GM18507 (cell line): ENCODE results near the gene SMIM22.
A peak's percentile ranks its signal among the peaks of the same experiment; 100 is the strongest.

Experiments used
- DNase-seq: peaks from one replicate; pipeline ENCODE4 v3.0.0; 2011; ENCODE audit warnings: low read depth; ENCODE audit not compliant: insufficient read length; ENCODE audit errors: extremely low spot score
- FAIRE-seq: peaks from 2 replicates; lab custom pipeline; 2011; peaks lifted over from hg19 to GRCh38; lab: Jason Lieb, UNC

Gene SMIM22

GRCh38 chr16:4790261-4790660 lies 4.9 kb upstream of the SMIM22 start:
- no peak for DNase-seq
- no peak for FAIRE-seq

DNA sequence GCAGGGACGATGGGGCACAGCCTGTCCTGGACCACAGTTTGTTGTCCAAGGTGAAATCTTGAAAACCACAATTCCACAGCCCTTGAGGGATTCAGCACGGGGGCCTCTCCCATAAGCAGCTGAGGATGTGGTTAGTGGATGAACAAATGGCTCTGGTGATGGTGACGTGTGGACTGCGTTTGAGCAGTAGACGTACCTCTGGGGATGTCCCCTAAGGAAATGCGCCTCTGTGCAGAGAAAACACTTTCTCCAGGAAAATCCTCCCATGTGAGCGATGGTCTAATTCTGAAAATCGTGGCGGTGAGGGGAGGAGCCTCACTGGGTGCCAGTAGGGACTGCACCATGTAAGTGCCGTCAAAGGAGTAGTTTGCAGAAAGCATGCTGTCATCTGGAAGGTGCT lies 4.3 kb upstream of the SMIM22 start:
- no peak for FAIRE-seq
- DNase-seq = no peak

- DNase-seq (no peak), FAIRE-seq (no peak)
Observed at GRCh38 chr16:4792951-4793513, 2.1 kb upstream of the SMIM22 start.

GRCh38 chr16:4795828-4796572 lies 831 bp downstream of the SMIM22 start:
- no peak for FAIRE-seq
- DNase-seq = no peak

- no peak for FAIRE-seq
- DNase-seq = no peak
Observed at GRCh38 chr16:4796982-4797804, 2.0 kb downstream of the SMIM22 start.

DNA sequence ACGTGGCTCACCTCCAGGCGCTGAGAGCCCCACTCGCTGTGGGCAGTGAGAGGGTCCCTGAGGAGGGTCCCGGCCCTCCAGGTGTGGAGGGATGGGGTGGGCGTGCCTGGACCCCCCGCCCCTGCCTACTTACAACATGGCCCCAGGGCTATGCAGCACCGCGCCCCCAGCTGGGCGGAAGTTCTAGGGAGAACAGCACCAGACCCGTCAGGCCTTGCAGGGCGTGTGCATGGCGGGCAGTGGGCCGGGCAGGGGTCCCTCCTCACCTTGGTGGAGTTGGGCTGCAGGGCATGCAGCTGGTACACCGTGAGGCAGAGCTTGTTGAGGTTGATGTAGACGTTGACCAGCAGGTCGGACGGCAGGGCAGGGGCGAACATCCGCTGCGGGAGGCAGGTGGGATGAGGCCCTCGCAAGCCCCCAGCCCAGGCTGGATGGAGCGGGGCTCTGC lies 2.7 kb downstream of the SMIM22 start:
- DNase-seq (no peak), FAIRE-seq (no peak)

- no peak for DNase-seq
Observed at GRCh38 chr16:4798456-4798855, 3.3 kb downstream of the SMIM22 start.

GRCh38 chr16:4799171-4799855 lies 4.1 kb downstream of the SMIM22 start:
- DNase-seq (no peak), FAIRE-seq (no peak)

More at GRCh38 chr16:4798456-4798855, 3.3 kb downstream of the SMIM22 start:
- no peak for FAIRE-seq

DNA sequence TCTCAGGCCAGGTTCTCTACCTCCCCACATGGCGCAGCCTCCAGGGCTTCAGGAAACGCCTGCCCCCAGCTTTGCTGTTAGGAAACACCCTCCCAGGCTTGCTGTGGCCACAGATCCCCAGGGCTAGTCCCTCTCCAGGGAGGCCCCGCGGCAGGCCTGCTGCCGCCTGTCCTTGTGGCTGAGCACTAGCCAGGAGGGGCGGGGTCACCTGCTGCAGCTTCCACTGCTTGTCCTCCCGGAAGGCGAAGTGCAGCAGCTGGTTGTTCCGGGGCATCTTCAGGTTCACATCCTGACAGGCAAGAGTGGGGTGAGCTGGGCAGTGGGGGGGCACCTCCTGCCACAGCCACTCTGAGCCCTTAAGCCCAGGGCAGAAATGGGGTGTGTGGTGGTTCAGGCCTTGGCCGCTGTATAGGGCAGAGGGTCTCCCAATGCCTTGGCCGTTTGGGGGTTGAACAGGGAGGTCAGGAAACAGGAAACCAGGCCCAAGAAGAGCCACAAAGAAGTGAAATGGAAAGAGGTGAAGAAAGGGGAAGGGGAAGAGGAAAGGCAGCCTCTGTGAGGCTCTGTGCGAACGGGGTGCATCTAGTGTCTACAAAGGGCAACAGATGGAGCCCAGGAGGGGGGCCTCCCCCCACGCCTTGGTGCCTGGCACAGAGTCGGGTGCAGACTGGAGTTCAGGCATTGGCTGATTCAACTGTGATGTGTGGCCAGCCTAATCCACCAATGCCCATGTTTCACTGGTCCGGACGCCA lies 5.3 kb downstream of the SMIM22 start:
- DNase-seq = no peak
- FAIRE-seq = no peak

DNA sequence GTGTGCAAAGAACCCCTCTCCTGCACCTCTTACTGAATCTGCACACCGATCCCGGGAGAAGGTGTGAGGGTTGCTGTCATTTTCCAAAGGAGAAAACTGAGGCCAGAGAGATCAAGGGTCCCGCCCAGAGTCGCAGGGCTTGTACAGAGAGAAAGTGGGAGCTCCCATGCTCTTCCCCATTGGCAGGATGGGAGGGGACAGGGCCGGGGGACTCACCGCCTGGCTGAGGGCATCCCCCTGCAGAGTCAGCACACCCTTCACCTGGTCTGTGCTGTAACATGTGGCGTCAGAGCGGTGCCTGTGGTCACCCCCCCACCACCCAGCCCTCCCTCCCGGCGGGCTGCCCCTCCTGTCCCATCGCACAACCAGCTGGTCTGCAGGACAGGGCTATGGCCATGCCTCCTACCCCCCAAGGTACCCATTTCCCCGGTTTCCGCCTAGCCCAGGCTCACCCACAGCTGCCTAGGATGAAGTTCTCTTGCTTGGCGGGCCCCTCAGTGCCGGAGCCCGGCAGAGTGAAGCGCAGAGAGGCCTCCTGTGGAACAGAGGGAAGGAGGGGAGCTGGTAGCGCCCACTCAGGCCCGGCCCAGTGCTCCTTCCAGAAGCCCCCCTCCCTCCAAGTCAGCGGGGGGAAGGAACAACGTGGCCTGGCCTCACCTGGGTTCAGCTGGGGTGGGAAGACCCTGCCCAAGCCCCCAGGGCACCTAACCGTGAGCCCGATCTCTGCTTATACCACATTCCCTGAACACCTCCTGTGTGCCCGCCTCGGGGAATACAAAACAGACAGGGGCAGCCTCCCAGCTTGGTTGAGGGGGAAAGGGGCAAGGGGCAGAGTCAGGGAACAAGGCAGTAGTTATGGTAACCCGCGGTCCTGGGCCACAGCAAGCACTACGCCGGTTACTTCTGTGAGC lies 6.1 kb downstream of the SMIM22 start:
- DNase-seq (no peak), FAIRE-seq (no peak)

DNA sequence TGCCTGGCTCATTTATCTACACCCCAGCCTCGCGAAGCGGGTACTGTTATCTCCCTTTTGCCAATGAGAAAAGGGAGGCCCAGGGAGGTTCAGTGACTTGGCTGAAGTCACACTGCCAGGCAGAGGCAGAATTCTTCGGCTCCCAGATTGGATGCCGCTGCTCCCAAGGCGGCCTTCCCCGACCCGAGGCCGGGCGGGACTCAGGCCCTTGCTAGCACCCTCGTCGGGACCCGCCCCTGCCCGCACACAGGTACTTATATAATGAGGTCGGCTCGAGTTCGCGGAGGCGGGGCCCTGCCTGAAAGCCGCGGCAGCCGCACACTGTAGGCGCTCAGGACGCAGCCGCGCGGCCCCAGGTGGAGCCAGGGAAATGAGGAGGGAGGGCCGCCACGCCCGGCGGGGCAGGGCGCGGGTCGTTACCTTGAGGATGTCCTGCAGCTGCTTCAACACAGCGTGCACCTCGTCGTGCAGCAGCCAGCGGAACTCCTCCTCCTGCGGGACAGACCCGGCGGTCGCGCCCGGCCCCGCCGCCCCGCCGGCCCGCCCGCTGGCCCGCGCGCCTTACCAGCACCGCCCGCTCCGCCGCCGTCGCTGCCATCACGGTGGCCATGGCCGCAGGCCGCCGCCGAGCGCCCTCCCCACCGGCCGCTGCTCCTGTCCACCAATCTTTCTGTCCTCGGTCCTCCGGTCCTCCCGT lies 6.9 kb downstream of the SMIM22 start, which contains the start of gene ROGDI:
ROGDI (minus strand) TSS at position 672 of the 697 bp plus-strand sequence; CDS start at position 610, 62 bp downstream.
- FAIRE-seq (peak; percentile 79), DNase-seq (peak; percentile 47)

GRCh38 chr16:4802659-4803287 lies 7.6 kb downstream of the SMIM22 start:
- peak; percentile 95 for DNase-seq

GRCh38 chr16:4803401-4803844 lies 8.3 kb downstream of the SMIM22 start:
- no peak for DNase-seq
- no peak for FAIRE-seq

More at GRCh38 chr16:4802659-4803287, 7.6 kb downstream of the SMIM22 start:
- peak; percentile 90 for FAIRE-seq

DNA sequence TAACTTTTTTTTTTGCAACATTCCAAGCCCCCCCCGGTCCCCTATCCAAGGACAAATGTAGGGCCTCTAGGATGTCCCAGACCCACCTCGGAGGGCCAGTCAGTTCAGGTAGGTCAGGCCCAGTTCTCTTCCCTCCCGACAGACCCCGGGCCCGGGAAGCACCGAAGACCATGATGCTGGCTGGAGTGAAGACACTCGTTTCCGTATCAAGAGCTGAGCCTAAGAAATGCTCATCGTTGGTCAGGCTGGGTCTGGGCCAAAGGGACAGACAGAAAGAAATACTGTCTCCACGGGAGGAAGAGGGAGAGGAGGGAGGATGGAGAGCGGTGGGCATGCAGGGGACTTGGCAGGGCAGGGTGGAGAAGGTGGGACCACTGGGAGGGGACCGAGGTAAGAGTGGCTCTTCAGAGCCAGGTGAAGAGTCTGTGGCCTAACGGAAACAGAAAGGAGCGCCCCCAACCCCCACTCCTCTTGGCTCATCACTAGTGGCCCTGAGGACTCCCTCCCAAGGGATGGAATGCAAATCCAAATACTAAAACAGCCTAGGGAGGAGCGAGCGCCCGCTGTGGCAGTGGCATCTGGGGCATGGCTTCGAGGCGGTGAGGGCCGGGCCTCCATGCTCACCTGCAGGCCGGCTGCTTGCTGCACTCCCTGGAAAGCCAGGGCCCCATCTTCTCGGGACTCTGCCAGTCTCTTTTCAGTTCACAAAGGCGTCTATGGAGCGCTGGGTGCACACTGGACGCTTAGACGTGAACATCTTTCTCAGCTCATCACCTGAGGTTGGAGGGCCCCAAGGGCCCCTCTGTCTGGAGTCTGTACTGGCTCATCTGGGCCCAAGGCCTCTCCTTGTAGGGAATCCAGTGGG lies 9.0 kb downstream of the SMIM22 start:
- FAIRE-seq = no peak
- DNase-seq = no peak

- DNase-seq = no peak
- no peak for FAIRE-seq
Observed at GRCh38 chr16:4805231-4805630, 10.1 kb downstream of the SMIM22 start.

DNA sequence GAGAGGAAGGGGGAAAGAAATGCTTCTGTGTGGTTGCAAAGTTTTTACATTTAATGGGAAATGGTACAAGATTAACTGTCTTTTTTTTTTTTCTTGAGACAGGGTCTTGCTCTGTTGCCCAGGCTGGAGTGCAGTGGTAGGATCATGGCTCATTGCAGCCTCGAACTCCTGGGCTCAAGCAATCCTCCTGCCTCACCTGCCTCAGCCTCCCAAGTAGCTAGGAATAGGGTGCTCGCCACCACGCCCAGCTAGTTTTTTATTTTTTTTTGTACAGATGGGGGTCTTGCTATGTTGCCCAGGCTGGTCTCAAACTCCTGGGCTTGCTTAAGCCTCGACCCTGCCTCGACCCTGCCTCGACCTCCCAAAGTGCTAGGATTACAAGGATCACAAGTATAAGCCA lies 11.1 kb downstream of the SMIM22 start:
- DNase-seq (no peak), FAIRE-seq (no peak)
